ENCODE results near the gene OPRD1.

Gene OPRD1

GRCh38 chr1:28832966-28833365 lies 21.0 kb downstream of the OPRD1 start:
- no peak overlapping the region for H2BK120ac ChIP-seq (ENCODE audit: low read depth, low read length)
- no peak overlapping the region for H2AK5ac ChIP-seq (ENCODE audit: low read length, severe bottlenecking)
- no peak overlapping the region for H4K91ac ChIP-seq (ENCODE audit: low read length)
- H2AFZ ChIP-seq (ENCODE audit: low read depth, low read length) = no peak overlapping the region
- no peaks in the 10 kb centered on the region for H3K36me3 ChIP-seq (ENCODE audit: control insufficient read depth in 1 of 2, insufficient read depth in 2 of 2, low read depth in 1 of 2, low read length in 2 of 2)
- no peaks in the 10 kb centered on the region for H3K79me1 ChIP-seq (replicated peaks; ENCODE audit: low read length, poor library complexity, severe bottlenecking)
- no peak overlapping the region for H3K4me3 ChIP-seq (ENCODE audit: insufficient read depth in 1 of 2, low read depth in 1 of 2, low read length in 2 of 2)
- H3K4ac ChIP-seq (ENCODE audit: low read depth in 1 of 2, low read length in 2 of 2) = no peak overlapping the region
- H3K9ac ChIP-seq (ENCODE audit: low read length) = no peak overlapping the region
- no peak overlapping the region for H2BK5ac ChIP-seq (ENCODE audit: low read depth, low read length, poor library complexity, severe bottlenecking)
- no peak overlapping the region for H3K23ac ChIP-seq (ENCODE audit: low read length in 2 of 2)
- H2BK12ac ChIP-seq (ENCODE audit: low read length in 2 of 2) = no peak overlapping the region
- no peak overlapping the region for H3K18ac ChIP-seq (ENCODE audit: low read depth in 1 of 2, low read length in 2 of 2)
- H3K27ac ChIP-seq (ENCODE audit: low read length, poor library complexity, severe bottlenecking) = no peak overlapping the region
- H2BK15ac ChIP-seq (ENCODE audit: low read depth, poor library complexity, severe bottlenecking) = no peak overlapping the region
- no peak overlapping the region for H4K8ac ChIP-seq (ENCODE audit: low read length)
- 89% methylated on average over 4 of the region's 4 CpGs for WGBS
- H3K27me3 ChIP-seq (ENCODE audit: control insufficient read depth in 1 of 2, insufficient read depth in 1 of 2, low read length in 2 of 2) = peaks cover 12 to 42% of the 10 kb centered on the region in 2 experiments
- no peak overlapping the region for H3K4me2 ChIP-seq (ENCODE audit: low read length, poor library complexity, severe bottlenecking)
- H3K9me3 ChIP-seq (ENCODE audit: control insufficient read depth, low read length) = no peaks in the 10 kb centered on the region
- H3K4me1 ChIP-seq (ENCODE audit: control insufficient read depth, insufficient read depth, low read depth, low read length) = peaks cover 6% of the 10 kb centered on the region
- no peak for DNase-seq
- no peak overlapping the region for H3K14ac ChIP-seq (ENCODE audit: low read length in 2 of 2)

- Histone ChIP-seq H3K4me1 (ENCODE audit: control insufficient read depth, insufficient read depth, low read depth, low read length) (peaks cover 5% of the 10 kb centered on the region), H2BK120ac (ENCODE audit: low read depth, low read length) (no peak overlapping the region), H3K4me3 (ENCODE audit: insufficient read depth in 1 of 2, low read depth in 1 of 2, low read length in 2 of 2) (no peak overlapping the region), H3K9me3 (ENCODE audit: control insufficient read depth, low read length) (no peaks in the 10 kb centered on the region), H2AK5ac (ENCODE audit: low read length, severe bottlenecking) (no peak overlapping the region), H4K91ac (ENCODE audit: low read length) (no peak overlapping the region), H3K79me1 (replicated peaks; ENCODE audit: low read length, poor library complexity, severe bottlenecking) (no peaks in the 10 kb centered on the region), H3K36me3 (ENCODE audit: control insufficient read depth in 1 of 2, insufficient read depth in 2 of 2, low read depth in 1 of 2, low read length in 2 of 2) (no peaks in the 10 kb centered on the region), H3K14ac (ENCODE audit: low read length in 2 of 2) (no peak overlapping the region), H3K4me2 (ENCODE audit: low read length, poor library complexity, severe bottlenecking) (no peak overlapping the region), H4K8ac (ENCODE audit: low read length) (no peak overlapping the region), H2BK15ac (ENCODE audit: low read depth, poor library complexity, severe bottlenecking) (no peak overlapping the region), H3K9ac (ENCODE audit: low read length) (no peak overlapping the region), H3K27me3 (ENCODE audit: control insufficient read depth in 1 of 2, insufficient read depth in 1 of 2, low read length in 2 of 2) (peaks cover 16 to 42% of the 10 kb centered on the region in 2 experiments), H2AFZ (ENCODE audit: low read depth, low read length) (no peak overlapping the region), H3K27ac (ENCODE audit: low read length, poor library complexity, severe bottlenecking) (no peak overlapping the region), H2BK12ac (ENCODE audit: low read length in 2 of 2) (no peak overlapping the region), H3K4ac (ENCODE audit: low read depth in 1 of 2, low read length in 2 of 2) (no peak overlapping the region), H3K23ac (ENCODE audit: low read length in 2 of 2) (no peak overlapping the region), H2BK5ac (ENCODE audit: low read depth, low read length, poor library complexity, severe bottlenecking) (no peak overlapping the region), H3K18ac (ENCODE audit: low read depth in 1 of 2, low read length in 2 of 2) (no peak overlapping the region)
- no peak for DNase-seq
- 93% methylated on average over 7 of the region's 7 CpGs for WGBS
These were observed 21.4 kb downstream of the OPRD1 start for GRCh38 chr1:28833381-28833780.

GRCh38 chr1:28835237-28835650 lies 23.3 kb downstream of the OPRD1 start:
- H3K27ac ChIP-seq (ENCODE audit: low read length, poor library complexity, severe bottlenecking) = no peak overlapping the region
- H4K91ac ChIP-seq (ENCODE audit: low read length) = no peak overlapping the region
- H3K14ac ChIP-seq (ENCODE audit: low read length in 2 of 2) = no peak overlapping the region
- no peak overlapping the region for H4K8ac ChIP-seq (ENCODE audit: low read length)
- H2BK5ac ChIP-seq (ENCODE audit: low read depth, low read length, poor library complexity, severe bottlenecking) = peak overlapping the region; percentile 26
- no peak overlapping the region for H2BK15ac ChIP-seq (ENCODE audit: low read depth, poor library complexity, severe bottlenecking)
- H3K4ac ChIP-seq (ENCODE audit: low read depth in 1 of 2, low read length in 2 of 2) = no peak overlapping the region
- no peak overlapping the region for H3K4me3 ChIP-seq (ENCODE audit: insufficient read depth in 1 of 2, low read depth in 1 of 2, low read length in 2 of 2)
- H2BK120ac ChIP-seq (ENCODE audit: low read depth, low read length) = no peak overlapping the region
- WGBS = 61% methylated on average over 4 of the region's 4 CpGs
- H3K9ac ChIP-seq (ENCODE audit: low read length) = no peak overlapping the region
- peaks cover 35 to 54% of the 10 kb centered on the region in 2 experiments for H3K27me3 ChIP-seq (ENCODE audit: control insufficient read depth in 1 of 2, insufficient read depth in 1 of 2, low read length in 2 of 2)
- no peaks in the 10 kb centered on the region for H3K79me1 ChIP-seq (replicated peaks; ENCODE audit: low read length, poor library complexity, severe bottlenecking)
- no peak overlapping the region for H3K4me2 ChIP-seq (ENCODE audit: low read length, poor library complexity, severe bottlenecking)
- no peak overlapping the region for H2AK5ac ChIP-seq (ENCODE audit: low read length, severe bottlenecking)
- peak overlapping the region in 1 of 2 experiments; percentile 14 for H3K18ac ChIP-seq (ENCODE audit: low read depth in 1 of 2, low read length in 2 of 2)
- no peak overlapping the region for H2AFZ ChIP-seq (ENCODE audit: low read depth, low read length)
- no peak for DNase-seq
- H2BK12ac ChIP-seq (ENCODE audit: low read length in 2 of 2) = no peak overlapping the region
- H3K9me3 ChIP-seq (ENCODE audit: control insufficient read depth, low read length) = no peaks in the 10 kb centered on the region
- H3K36me3 ChIP-seq (ENCODE audit: control insufficient read depth in 1 of 2, insufficient read depth in 2 of 2, low read depth in 1 of 2, low read length in 2 of 2) = no peaks in the 10 kb centered on the region
- H3K23ac ChIP-seq (ENCODE audit: low read length in 2 of 2) = no peak overlapping the region
- H3K4me1 ChIP-seq (ENCODE audit: control insufficient read depth, insufficient read depth, low read depth, low read length) = peaks cover 5% of the 10 kb centered on the region

GRCh38 chr1:28836421-28836956 lies 24.5 kb downstream of the OPRD1 start:
- Histone ChIP-seq H3K27me3 (ENCODE audit: control insufficient read depth in 1 of 2, insufficient read depth in 1 of 2, low read length in 2 of 2) (peaks cover 42 to 61% of the 10 kb centered on the region in 2 experiments), H3K4me3 (ENCODE audit: insufficient read depth in 1 of 2, low read depth in 1 of 2, low read length in 2 of 2) (no peak overlapping the region), H3K36me3 (ENCODE audit: control insufficient read depth in 1 of 2, insufficient read depth in 2 of 2, low read depth in 1 of 2, low read length in 2 of 2) (no peaks in the 10 kb centered on the region), H3K79me1 (replicated peaks; ENCODE audit: low read length, poor library complexity, severe bottlenecking) (no peaks in the 10 kb centered on the region), H3K9ac (ENCODE audit: low read length) (no peak overlapping the region), H3K14ac (ENCODE audit: low read length in 2 of 2) (no peak overlapping the region), H2BK15ac (ENCODE audit: low read depth, poor library complexity, severe bottlenecking) (no peak overlapping the region), H3K4me1 (ENCODE audit: control insufficient read depth, insufficient read depth, low read depth, low read length) (no peaks in the 10 kb centered on the region), H4K8ac (ENCODE audit: low read length) (no peak overlapping the region), H3K27ac (ENCODE audit: low read length, poor library complexity, severe bottlenecking) (no peak overlapping the region), H3K4ac (ENCODE audit: low read depth in 1 of 2, low read length in 2 of 2) (no peak overlapping the region), H3K18ac (ENCODE audit: low read depth in 1 of 2, low read length in 2 of 2) (no peak overlapping the region), H4K91ac (ENCODE audit: low read length) (no peak overlapping the region), H2AK5ac (ENCODE audit: low read length, severe bottlenecking) (no peak overlapping the region), H2BK120ac (ENCODE audit: low read depth, low read length) (no peak overlapping the region), H2BK5ac (ENCODE audit: low read depth, low read length, poor library complexity, severe bottlenecking) (no peak overlapping the region), H3K4me2 (ENCODE audit: low read length, poor library complexity, severe bottlenecking) (no peak overlapping the region), H2BK12ac (ENCODE audit: low read length in 2 of 2) (no peak overlapping the region), H3K23ac (ENCODE audit: low read length in 2 of 2) (no peak overlapping the region), H2AFZ (ENCODE audit: low read depth, low read length) (no peak overlapping the region), H3K9me3 (ENCODE audit: control insufficient read depth, low read length) (no peaks in the 10 kb centered on the region)
- no peak for DNase-seq
- WGBS = 96% methylated on average over 5 of the region's 15 CpGs

Measured in mesenchymal stem cell (in vitro differentiated cells and primary cell).